ENCODE measurements around the gene SHISAL1.

Gene SHISAL1

DNA sequence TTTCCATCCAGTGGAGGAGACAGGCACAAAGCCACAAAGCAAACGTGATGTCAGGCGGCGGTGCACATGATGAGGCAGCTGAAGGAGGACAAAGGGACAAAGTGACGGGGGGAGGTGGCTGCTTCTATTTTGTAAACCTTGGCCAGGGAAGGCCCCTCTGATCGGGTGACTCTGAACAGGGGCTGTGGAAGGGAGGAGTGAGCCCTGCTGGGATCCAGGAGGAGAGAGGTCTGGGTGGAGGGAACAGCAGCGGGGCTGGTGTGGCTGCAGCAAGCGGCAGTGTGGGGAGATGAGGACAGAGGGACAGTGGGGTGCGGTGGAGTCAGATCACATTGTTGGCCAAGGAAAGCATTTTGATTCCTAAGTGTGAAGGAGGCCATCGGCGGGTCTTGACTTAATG lies 36.7 kb downstream of the SHISAL1 start:
- no peak for FAIRE-seq

DNA sequence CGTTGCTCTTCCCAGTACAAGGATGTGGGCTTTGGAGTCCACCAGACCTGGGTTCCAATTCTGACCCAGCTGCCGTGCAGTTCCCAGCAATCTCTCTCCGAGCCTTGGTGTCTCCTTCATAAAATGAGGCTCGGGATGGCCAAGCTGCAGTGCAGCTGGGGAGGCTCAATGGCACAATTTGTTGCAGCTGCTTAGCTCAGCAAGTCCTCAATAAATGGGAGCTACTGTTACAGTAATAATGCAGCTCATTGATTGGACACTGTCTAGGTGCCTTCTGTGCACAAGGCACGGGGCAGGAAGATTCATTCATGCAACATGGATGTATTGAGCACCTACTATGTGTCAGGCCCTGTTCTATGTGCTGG lies 37.1 kb downstream of the SHISAL1 start:
- FAIRE-seq = no peak

- FAIRE-seq = no peak
These were observed 37.7 kb downstream of the SHISAL1 start for GRCh38 chr22:44274918-44275630.

GRCh38 chr22:44273175-44273574 lies 39.6 kb downstream of the SHISAL1 start:
- no peak for FAIRE-seq

- no peak for FAIRE-seq
These were observed 40.4 kb downstream of the SHISAL1 start for GRCh38 chr22:44272401-44272771.

- no peak for FAIRE-seq
These were observed 40.9 kb downstream of the SHISAL1 start for GRCh38 chr22:44271732-44272400.

DNA sequence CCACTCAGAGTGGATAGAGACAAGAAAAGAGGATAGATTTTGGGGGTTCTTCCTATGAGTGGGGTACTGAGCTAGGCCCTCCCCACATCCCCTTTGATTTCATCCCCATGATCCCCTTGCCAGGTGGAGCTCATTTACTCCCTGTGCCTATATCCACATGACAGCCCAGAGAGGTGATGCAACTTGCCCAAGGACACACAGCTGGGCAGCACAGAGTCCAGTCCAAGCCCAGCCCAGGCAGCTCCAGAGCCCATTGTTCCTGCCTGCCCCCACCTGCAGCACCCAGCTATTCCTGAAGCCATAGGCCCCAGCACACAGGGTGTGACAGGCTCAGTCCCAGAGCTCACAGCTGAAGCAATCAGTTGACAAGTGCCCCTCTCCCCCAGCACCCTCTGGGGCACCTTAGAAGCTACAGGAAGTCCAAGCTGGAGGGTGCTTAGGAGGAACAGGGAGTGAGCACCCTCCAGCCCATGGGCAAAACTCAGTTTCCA lies 41.7 kb downstream of the SHISAL1 start:
- FAIRE-seq = no peak

DNA sequence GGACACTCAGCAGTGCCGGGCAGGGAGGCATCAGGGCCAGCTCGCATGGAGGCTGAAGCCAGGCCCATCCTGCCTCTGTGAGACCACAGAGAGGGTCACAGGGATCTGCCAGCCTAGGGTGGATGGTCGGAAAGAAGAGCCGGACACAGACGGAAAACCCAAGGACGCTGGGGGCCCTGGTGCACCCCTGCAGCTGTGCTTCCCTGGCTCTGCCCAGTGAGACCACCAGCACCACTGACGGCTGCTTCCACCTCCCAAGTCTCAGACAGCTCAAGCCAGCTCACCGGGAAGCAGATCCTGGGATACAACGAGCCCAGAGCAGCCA lies 42.2 kb downstream of the SHISAL1 start:
- no peak for FAIRE-seq

- FAIRE-seq = no peak
These were observed 42.8 kb downstream of the SHISAL1 start for GRCh38 chr22:44269757-44270555.

DNA sequence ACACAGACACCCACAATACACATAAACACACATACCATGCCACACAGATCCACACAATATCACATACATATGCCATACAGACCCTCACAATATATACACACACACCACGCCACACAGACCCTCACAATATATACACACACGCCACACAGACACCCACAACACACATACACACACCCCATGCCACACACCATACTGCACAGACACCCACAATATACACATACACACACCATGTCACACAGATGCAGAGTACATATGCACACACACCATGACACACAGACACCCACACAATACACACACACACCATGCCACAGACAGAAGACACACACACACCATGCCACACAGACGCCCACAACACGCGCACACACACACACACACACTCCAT lies 43.6 kb downstream of the SHISAL1 start:
- FAIRE-seq = no peak

DNA sequence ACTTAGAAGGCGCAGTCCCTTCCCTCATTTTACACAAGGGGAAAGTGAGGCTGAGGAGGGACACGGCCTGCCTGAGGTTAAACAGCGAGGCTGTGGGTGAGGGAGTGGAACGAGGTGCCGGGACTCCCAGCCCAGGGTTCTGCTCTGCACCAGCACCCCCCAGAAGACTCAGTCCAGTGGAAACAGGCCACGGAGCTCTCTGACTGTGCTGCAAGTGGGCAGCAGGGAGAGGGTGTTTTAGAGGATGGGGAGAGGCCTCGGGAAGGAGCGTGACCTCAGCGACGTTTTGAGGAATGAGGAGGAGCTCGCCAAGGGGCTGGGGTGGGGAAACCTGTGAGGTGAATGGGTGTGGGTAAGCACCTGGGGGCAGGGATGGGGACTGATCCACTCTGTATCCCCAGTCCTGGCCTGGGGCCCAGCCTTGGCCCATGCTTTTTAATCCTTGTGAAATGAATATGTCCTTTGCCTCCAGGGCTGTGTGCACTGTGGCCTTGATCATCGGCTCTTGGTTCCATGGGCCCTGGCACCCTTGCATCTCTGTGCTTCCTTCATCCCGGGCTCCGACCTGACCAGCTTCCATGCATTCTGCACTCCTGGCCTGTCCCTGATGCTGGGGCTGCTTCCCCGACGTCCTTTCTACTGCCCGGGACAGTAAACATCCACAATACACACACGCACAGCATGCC lies 44.2 kb downstream of the SHISAL1 start:
- no peak for FAIRE-seq

- no peak for FAIRE-seq
These were observed 44.9 kb downstream of the SHISAL1 start for GRCh38 chr22:44267856-44268255.

- FAIRE-seq = no peak
These were observed 45.7 kb downstream of the SHISAL1 start for GRCh38 chr22:44266796-44267760.

GRCh38 chr22:44263547-44263946 lies 49.2 kb downstream of the SHISAL1 start:
- FAIRE-seq = no peak

- FAIRE-seq = no peak
These were observed 50.7 kb downstream of the SHISAL1 start for GRCh38 chr22:44261861-44262595.

DNA sequence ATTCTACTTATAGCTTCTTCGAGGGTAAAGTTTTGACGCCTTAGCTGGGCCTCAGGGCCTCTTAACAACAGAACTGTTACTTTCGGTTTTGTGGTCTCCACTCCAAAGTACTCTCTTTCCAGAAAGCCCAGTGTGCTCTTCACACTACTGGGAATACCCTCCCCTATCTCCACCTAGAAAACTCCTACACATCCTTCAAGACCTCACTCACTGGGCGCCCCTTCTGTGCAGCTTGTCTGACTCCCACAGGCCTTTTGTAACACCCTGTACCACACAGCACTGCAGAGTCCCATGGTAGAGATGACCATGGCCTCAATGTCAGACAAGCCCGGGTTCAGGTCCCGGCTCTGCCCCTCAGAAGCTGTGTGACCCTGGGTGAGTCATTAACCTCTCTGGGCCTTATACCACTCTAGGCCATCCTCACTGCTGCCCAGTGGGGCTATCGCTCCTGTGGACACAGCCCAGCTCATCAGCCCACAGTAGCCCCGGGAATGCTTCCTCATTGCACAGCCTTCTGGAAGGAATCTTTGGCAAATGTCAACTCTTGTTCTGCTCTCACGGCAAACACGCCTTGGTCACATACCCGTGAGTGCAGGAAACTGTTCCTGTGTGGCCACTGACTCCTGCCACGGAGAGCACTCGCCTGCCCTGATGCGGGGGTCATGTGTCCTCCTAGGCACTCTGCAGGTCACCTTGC lies 51.4 kb downstream of the SHISAL1 start:
- no peak for FAIRE-seq

GRCh38 chr22:44260216-44261035 lies 52.3 kb downstream of the SHISAL1 start:
- FAIRE-seq = no peak

GRCh38 chr22:44259366-44260215 lies 53.2 kb downstream of the SHISAL1 start:
- no peak for FAIRE-seq

All from endometrium (tissue), 2 donors.